Measurements from ENCODE around the gene ELAVL1.
"Not testable (repeated sequence)": the region's sequence is repeated elsewhere in the genome, so short reads cannot be mapped to it uniquely, and the experiment has no call there.

The ELAVL1 gene

GRCh38 chr19:8005534-8006256 lies at the start of gene ELAVL1:
Gene ELAVL1 (minus strand): TSS chr19:8005641. CDS start chr19:7991815, 13,826 bp downstream.
- DNase-seq = peak; percentile 74

- DNase-seq = no peak
These were observed 48.7 kb upstream of the ELAVL1 start for GRCh38 chr19:8054169-8054568.

DNA sequence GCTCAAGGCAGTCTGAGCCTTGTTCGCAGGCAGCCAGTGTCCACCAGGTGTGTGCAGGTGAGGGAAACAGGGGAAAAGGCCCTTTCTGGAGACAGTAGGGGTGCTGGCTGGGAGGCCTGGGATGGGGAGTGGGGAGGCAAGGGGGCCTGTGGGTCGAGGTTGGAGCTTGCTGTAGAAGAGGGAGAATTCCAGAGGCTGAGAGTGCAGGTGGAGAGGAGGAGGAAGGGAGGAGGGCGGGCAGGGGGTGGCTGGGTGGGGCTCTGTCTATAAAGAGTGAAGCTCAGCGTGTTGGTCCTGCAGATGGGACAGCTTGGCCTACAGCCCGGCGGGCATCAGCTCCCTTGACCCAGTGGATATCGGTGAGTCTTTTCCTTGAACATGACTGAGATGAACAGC lies 47.0 kb upstream of the ELAVL1 start, which contains the start of gene CCL25:
CCL25 (plus strand) TSS at position 297 of the 396 bp plus-strand sequence. CDS start 290 bp downstream, outside the sequence.
- DNase-seq = no peak

GRCh38 chr19:8050274-8051096 lies 45.0 kb upstream of the ELAVL1 start:
- no peak for DNase-seq

GRCh38 chr19:8046569-8047165 lies 41.2 kb upstream of the ELAVL1 start:
- DNase-seq = no peak

DNA sequence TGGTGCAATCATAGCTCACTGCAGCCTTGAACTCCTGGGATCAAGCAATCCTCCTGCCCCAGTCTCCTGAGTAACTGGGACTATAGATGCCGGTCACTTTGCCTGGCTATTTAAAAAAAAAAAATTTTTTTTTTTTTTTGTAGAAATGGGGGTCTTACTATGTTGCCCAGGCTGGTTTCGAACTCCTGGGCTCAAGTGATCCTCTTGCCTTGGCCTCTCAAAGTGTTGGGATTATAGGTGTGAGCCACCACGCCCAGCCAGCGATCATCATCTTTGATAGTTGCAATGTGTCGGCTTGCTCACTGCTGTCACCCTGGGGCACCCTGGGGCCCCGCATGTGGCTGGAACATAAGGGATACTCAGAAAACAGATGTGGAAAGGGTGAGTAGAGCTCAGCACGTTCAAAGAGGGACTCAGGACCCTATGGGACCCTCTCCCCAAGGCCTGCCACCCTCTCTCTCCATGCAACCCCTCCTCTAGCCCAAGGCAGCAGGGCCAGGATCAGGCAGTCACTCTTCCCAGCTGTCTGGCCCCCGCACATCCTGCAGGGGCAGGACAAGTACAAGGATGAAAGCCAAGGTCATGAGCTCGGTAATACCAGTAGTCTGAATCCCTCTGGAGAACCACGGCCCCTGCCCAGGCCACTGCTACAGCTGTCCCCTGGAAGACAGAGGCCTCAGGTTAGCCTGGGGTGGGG lies 40.6 kb upstream of the ELAVL1 start:
- no peak for DNase-seq

DNA sequence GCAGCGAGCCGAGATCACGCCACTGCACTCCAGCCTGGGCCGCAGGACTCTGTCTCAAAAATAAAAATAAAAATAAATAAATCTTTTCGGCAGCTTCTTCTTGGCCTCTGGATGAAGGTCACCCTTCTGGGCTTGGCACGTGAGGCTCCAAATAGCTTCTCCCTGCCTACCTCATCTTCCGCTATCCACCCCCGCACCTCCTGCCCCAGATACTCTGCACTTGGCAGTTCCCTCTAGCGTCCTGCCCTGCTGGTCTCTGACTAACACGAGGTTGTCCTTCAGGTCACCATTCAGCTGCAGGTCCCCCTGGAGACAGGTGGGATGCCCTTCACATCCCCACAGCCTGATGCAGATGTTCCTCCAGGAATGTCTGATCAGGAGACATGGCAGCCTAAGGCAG lies 38.6 kb upstream of the ELAVL1 start:
- no peak for DNase-seq

- no peak for DNase-seq
These were observed 37.5 kb upstream of the ELAVL1 start for GRCh38 chr19:8042900-8043299.

GRCh38 chr19:8041531-8041931 lies 36.1 kb upstream of the ELAVL1 start:
- no peak for DNase-seq

GRCh38 chr19:8039231-8039630 lies 33.8 kb upstream of the ELAVL1 start:
- DNase-seq = no peak

- DNase-seq = no peak
These were observed 33.4 kb upstream of the ELAVL1 start for GRCh38 chr19:8038815-8039214.

DNA sequence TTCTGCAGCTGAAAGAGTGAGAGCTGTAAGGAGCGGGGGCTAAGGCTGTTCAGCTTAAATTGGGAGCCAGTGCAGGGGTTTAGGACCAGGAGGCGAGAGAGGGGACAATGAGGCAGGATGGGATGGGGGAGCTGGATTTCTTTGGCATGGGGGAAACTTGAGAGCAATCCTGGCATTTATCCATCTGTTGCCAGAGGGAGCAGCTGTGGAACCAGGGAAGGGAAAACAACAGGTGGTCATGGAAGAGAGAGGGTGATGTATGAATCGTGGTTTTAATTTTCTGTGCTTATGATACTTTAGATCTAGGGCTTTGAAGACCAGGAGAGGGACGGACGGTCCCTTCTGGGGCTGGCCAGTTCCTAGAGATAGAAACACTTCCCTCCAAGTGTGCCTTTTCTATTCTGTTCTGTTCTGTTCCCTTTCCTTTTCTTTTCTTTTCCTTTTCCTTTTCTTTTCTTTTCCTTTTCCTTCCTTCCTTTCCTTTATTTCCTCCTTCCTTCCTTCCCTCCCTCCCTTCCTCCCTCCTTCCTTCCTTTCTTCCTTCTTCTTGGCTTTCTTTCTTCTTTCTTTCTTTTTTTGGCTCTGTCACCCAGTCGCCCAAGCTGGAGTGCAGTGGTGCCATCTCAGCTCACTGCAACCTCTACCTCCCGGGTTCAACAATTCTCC lies 31.1 kb upstream of the ELAVL1 start:
- DNase-seq = no peak

DNA sequence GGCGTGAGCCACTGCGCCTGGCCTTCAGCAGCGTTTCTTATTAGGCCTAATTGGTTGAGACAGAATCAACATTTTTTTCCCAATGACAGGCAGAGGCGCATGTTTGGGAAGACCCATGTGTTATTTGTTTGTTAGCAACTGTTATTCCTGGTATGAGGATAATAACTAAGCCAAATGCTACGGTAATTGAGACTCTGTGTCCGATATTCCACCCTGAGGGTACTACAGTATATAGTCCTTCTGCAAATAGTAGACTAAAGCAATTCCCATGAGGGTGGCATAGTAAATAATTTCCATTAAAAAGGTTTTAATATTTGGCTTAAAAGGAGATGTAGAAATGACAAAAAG lies 28.7 kb upstream of the ELAVL1 start:
- DNase-seq = no peak

- not testable (repeated sequence) for DNase-seq
These were observed 28.1 kb upstream of the ELAVL1 start for GRCh38 chr19:8033287-8034177.

- DNase-seq = no peak
These were observed 25.5 kb upstream of the ELAVL1 start for GRCh38 chr19:8030960-8031359.

DNA sequence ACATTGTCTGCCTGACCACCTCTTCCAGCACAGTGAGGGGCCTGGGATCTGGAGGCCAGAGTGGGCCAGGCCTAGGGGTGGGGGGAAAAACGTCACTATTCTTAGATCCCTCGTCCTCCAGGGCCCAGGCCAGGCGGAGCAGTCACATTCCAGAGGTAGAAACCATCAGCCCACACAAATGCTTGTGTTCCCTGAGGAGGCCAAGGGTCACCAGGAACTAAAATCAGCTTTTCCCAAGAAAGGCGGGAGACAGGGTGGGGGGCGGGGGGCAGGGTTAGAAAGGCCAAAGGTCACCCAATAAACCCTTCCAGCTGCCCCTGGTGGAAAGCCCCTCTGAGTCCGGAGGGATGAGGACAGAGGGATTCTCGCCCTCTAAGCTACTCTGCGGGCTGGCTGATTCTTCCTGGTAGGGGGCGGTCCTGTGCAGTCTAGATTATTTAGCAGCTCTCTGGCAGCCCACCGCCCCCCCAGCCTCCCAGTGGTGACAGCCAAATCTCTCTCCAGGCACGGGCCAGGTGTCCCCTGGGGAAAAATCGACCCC lies 23.6 kb upstream of the ELAVL1 start:
- DNase-seq = no peak

DNA sequence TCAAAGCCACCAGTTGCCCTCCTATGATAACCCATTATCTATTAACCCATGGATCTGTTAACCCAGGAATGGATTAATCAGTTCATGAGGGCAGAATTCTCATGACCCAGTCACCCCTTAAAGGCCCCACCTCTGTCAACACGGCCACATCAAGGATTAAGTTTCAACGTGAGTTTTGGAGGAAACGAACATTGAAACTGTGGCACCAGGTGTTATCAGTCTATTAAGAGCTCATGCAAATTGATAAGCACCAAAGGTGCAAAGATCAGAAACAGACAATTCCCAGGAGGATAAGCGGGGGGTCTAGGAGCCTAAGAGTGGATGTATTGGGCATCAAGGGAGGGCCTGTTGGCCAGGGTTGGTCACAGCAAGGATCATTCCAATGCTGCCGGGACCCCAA lies 19.9 kb upstream of the ELAVL1 start:
- no peak for DNase-seq

GRCh38 chr19:8024256-8024655 lies 18.8 kb upstream of the ELAVL1 start:
- not testable (repeated sequence) for DNase-seq

DNA sequence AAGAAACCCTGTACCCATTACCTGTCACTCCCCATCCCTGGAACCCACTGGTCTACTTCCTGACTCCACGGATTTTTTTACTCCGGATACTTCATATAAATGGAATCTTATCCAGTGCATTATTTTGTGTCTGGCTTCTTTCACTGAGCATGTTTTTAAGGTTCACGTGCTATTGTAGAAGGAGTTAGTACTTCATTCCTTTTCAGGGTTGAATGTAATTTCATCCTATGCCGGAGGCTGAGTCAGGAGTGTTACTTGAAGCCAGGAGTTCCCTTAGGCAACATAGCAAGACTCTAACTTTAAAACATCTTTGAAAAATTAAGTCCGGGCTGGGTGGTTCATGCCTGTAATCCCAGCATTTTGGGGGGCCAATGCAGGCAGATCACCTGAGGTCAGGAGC lies 17.9 kb upstream of the ELAVL1 start:
- DNase-seq = no peak

GRCh38 chr19:8022275-8022674 lies 16.8 kb upstream of the ELAVL1 start:
- no peak for DNase-seq

GRCh38 chr19:8021374-8021773 lies 15.9 kb upstream of the ELAVL1 start:
- DNase-seq = no peak
